Vagina (tissue), 2 donors: ENCODE results near the gene TNNT1. TPM values are rescaled to one million over a fixed set of nuclear protein-coding genes. Genes with fewer than 3 reads are reported as not detected.
"Not testable (repeated sequence)": the region's sequence is repeated elsewhere in the genome, so short reads cannot be mapped to it uniquely, and the experiment has no call there.

Source experiments
- DNase-seq, 2 donors: peaks; one replicate each; pipeline ENCODE4 v3.0.0-alpha.2; 2017; ENCODE audit errors: extremely low spot score in 2 of 2
- H3K27ac ChIP-seq: fragments of 200-600 bp; sonication (generic); one replicate; pipeline ENCODE4 v1.5.1; 2019
- H3K27me3 ChIP-seq: fragments of 200-600 bp; sonication (generic); one replicate; pipeline ENCODE4 v1.5.1; 2019
- H3K36me3 ChIP-seq, 2 donors: fragments of 200-600 bp; sonication (generic); one replicate each; pipeline ENCODE4 v1.5.1; 2017 to 2019
- H3K4me1 ChIP-seq: fragments of 200-600 bp; sonication (generic); one replicate; pipeline ENCODE4 v1.5.1; 2019
- H3K4me3 ChIP-seq, 2 donors: fragments of 200-600 bp; sonication (generic); 1 replicate in 1 of 2; 2 replicates in 1 of 2; pipeline ENCODE4 v1.5.1; 2016 to 2019
- H3K9me3 ChIP-seq: fragments of 200-600 bp; sonication (generic); one replicate; pipeline ENCODE4 v1.5.1; 2019
- POLR2A ChIP-seq, 2 donors: fragments of 450-650 bp; IDR thresholded peaks; one replicate each; pipeline ENCODE4 v1.6.1; 2017; ENCODE audit warnings: antibody characterized with exemption in 2 of 2, mild to moderate bottlenecking in 2 of 2, moderate library complexity in 2 of 2
- POLR2AphosphoS5 ChIP-seq, 2 donors: sonication (generic); formaldehyde crosslinking; IDR thresholded peaks; one replicate each; pipeline ENCODE4 v1.9.0; 2017; ENCODE audit warnings: antibody characterized with exemption in 2 of 2, mild to moderate bottlenecking in 2 of 2, low read depth in 1 of 2; ENCODE audit not compliant: insufficient read depth in 1 of 2
- intact Hi-C: fragments of 100-400 bp; cut with DNase I; formaldehyde crosslinking; loops from one replicate; pipeline ENCODE4 v1.15.1; 2023
- total RNA-seq: library from RNA; depleted of rRNA; stranded (reverse); fragments of >200 nt; gene quantifications from one replicate; pipeline ENCODE4 v1.2.3, GENCODE V29; 2016
- TF ChIP-seq, protein P1 (sequence below), 3 experiments: fragments of 450-650 bp in 2 of 3; fragments of 200-600 bp in 1 of 3; sonication (generic) in 1 of 3; IDR thresholded peaks; one replicate each; pipeline ENCODE4 v1.5.1; 2017 to 2019; ENCODE audit warnings: antibody characterized with exemption in 3 of 3, mild to moderate bottlenecking in 2 of 3, moderate library complexity in 2 of 3

The TNNT1 gene
- total RNA-seq, 1 donor from 2014 or later, result 9.1 TPM

DNA sequence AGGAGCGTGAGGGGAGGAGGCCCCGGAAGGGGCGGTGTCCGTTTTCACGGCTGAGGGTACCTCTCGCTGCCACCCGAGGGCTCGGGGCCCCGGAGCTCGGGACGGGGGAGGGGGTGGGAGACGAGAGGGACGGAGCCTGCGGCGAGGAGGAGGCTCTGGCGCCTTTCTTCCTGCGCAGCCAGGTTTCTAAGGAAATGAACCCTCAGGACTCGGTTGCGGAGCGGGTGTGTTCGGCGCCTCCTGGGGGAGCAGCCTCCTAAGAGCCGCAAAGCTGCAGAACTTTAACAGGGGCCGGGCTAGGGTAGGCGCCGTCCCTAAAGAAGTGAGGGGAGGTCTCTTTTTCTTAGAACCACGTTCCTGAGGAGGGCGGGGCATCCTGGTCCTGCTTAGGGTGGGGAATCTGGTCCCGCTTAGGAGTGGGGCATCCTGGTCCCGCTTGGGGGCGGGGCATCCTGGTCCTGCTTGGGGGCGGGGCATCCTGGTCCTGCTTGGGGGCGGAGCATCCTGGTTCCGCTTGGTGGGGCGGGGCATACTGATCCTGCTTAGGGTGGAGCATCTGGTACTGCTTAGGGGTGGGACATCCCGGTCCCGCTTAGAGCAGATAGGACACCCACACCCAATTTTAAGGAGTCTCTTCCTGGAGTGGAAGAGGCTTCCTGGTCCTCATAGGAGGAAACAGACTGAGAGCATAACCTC is 24.9 kb upstream of the TNNT1 start:
- H3K27me3 ChIP-seq, result peaks cover 14% of the 10 kb centered on the region
- DNase-seq, result no peak
- H3K9me3 ChIP-seq, result no peaks in the 10 kb centered on the region
- H3K36me3 ChIP-seq, result no peaks in the 10 kb centered on the region
- H3K27ac ChIP-seq, result no peak overlapping the region
- peak overlapping the region; percentile 9 to 34 for H3K4me3 ChIP-seq
- H3K4me1 ChIP-seq, result peaks cover 19% of the 10 kb centered on the region
- intact Hi-C loops, result no loop called here
- no peak for TF ChIP-seq POLR2AphosphoS5 (IDR thresholded peaks at IDR 0.05; ENCODE audit: insufficient read depth in 1 of 2, low read depth in 1 of 2)
- TF ChIP-seq, protein P1, sequence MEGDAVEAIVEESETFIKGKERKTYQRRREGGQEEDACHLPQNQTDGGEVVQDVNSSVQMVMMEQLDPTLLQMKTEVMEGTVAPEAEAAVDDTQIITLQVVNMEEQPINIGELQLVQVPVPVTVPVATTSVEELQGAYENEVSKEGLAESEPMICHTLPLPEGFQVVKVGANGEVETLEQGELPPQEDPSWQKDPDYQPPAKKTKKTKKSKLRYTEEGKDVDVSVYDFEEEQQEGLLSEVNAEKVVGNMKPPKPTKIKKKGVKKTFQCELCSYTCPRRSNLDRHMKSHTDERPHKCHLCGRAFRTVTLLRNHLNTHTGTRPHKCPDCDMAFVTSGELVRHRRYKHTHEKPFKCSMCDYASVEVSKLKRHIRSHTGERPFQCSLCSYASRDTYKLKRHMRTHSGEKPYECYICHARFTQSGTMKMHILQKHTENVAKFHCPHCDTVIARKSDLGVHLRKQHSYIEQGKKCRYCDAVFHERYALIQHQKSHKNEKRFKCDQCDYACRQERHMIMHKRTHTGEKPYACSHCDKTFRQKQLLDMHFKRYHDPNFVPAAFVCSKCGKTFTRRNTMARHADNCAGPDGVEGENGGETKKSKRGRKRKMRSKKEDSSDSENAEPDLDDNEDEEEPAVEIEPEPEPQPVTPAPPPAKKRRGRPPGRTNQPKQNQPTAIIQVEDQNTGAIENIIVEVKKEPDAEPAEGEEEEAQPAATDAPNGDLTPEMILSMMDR (IDR thresholded peaks at IDR 0.05), result no peak
- no peak for TF ChIP-seq POLR2A (IDR thresholded peaks at IDR 0.05)

DNA sequence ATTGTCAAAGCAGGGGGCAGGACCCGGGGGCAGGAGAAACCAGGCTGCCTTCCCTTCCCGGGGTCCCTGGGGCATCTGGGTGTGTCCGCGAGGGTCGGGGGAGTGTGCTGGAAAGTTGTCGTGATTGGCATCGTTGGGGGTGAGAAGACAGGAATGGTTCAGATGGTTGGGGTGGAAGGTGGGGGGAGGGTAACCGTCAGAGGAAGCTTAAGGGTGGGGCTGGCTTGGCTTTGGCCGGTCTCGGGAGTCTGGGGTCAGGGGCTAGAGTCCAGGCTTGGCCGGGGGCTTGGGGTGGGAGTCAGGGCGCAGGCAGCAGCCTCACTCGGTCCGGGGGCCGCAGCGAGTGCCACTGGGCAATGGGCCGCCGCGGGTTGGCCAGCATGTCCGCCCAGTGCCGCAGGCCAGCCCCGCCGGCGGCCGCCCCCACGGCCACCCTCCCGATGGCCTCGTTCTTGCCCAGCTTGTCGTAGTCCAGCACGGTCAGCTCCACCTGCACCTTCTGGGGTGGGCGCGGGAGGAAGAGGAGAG is 24.2 kb upstream of the TNNT1 start:
- Histone ChIP-seq H3K27ac (no peak overlapping the region), H3K9me3 (no peaks in the 10 kb centered on the region), H3K36me3 (no peaks in the 10 kb centered on the region), H3K27me3 (peaks cover 14% of the 10 kb centered on the region), H3K4me1 (peaks cover 17% of the 10 kb centered on the region), H3K4me3 (peak overlapping the region; percentile 9 to 34)
- no peak for DNase-seq
- intact Hi-C loops, result no loop called here
- TF ChIP-seq POLR2A (IDR thresholded peaks at IDR 0.05), result no peak
- no peak for TF ChIP-seq POLR2AphosphoS5 (IDR thresholded peaks at IDR 0.05; ENCODE audit: insufficient read depth in 1 of 2, low read depth in 1 of 2)
- TF ChIP-seq, protein P1 (IDR thresholded peaks at IDR 0.05), result no peak

DNA sequence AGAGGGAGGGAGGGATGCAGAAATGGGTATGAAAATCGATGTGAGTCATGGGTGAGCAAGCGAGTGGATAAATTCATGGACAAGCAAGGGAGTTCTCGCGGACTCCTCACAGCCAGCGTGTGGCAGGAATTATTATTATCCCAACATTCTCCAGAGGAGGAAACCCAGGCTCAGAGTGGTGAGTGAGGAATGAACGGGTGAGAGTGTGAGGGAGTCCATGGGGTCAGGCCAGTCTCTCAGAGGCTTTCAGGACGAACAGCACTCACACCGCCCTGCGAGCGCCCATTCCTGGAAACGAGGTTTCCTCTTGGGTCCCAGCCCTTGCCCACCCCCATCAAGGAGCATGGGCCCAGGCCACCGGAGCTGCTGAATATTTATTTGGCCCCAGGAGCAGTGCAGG is 23.7 kb upstream of the TNNT1 start:
- DNase-seq, result no peak
- Histone ChIP-seq H3K4me3 (no peak overlapping the region), H3K4me1 (peaks cover 17% of the 10 kb centered on the region), H3K27ac (no peak overlapping the region), H3K27me3 (peaks cover 10% of the 10 kb centered on the region), H3K9me3 (no peaks in the 10 kb centered on the region), H3K36me3 (no peaks in the 10 kb centered on the region)
- TF ChIP-seq POLR2A (IDR thresholded peaks at IDR 0.05) (no peak), POLR2AphosphoS5 (IDR thresholded peaks at IDR 0.05; ENCODE audit: insufficient read depth in 1 of 2, low read depth in 1 of 2) (no peak)
- TF ChIP-seq, protein P1 (IDR thresholded peaks at IDR 0.05), result no peak
- intact Hi-C loops, result no loop called here

- H3K4me3 ChIP-seq, DNase-seq, H3K9me3 ChIP-seq, H3K36me3 ChIP-seq, intact Hi-C loops, H3K27me3 ChIP-seq, H3K27ac ChIP-seq: not testable (repeated sequence)
- peaks cover 17% of the 10 kb centered on the region for H3K4me1 ChIP-seq
These were observed 23.3 kb upstream of the TNNT1 start for GRCh38 chr19:55172318-55172717.

- intact Hi-C loops, result no loop called here
- no peak overlapping the region for H3K27ac ChIP-seq
- no peaks in the 10 kb centered on the region for H3K9me3 ChIP-seq
These were observed 22.4 kb upstream of the TNNT1 start for GRCh38 chr19:55171440-55171839.

More at GRCh38 chr19:55171440-55171839, 22.4 kb upstream of the TNNT1 start:
- DNase-seq, result no peak
- no peak for TF ChIP-seq POLR2A (IDR thresholded peaks at IDR 0.05)
- TF ChIP-seq, protein P1 (IDR thresholded peaks at IDR 0.05), result no peak
- TF ChIP-seq POLR2AphosphoS5 (IDR thresholded peaks at IDR 0.05; ENCODE audit: insufficient read depth in 1 of 2, low read depth in 1 of 2), result no peak
- H3K4me3 ChIP-seq, result no peak overlapping the region
- no peaks in the 10 kb centered on the region for H3K36me3 ChIP-seq
- H3K27me3 ChIP-seq, result peaks cover 9% of the 10 kb centered on the region
- peaks cover 22% of the 10 kb centered on the region for H3K4me1 ChIP-seq
